HepG2 (cell line): ENCODE data around the gene JAK1. TPM values are rescaled to one million over a fixed set of nuclear protein-coding genes. Genes with fewer than 3 reads are reported as not detected.

Source experiments
- HNRNPL ChIP-seq: fragments of 200-400 bp; formaldehyde crosslinking; IDR thresholded peaks from 2 replicates; pipeline ENCODE4 v1.6.1; 2017; ENCODE audit warnings: mild to moderate bottlenecking, low read depth, low read length
- JDP2 ChIP-seq: sonication (generic); formaldehyde crosslinking; IDR thresholded peaks from 2 replicates; pipeline ENCODE4 v1.8.1; 2022; ENCODE audit warnings: missing genetic modification reagents, borderline replicate concordance
- LCORL ChIP-seq, 2 experiments: fragments of 450-650 bp in 1 of 2; sonication (generic) in 1 of 2; formaldehyde crosslinking in 1 of 2; IDR thresholded peaks; 2 replicates each; pipeline versions ENCODE4 v1.5.0 to v1.6.1; 2017 to 2020; ENCODE audit warnings: antibody characterized with exemption in 1 of 2, missing genetic modification reagents in 1 of 2
- MTA1 ChIP-seq: sonication (generic); formaldehyde crosslinking; IDR thresholded peaks from 2 replicates; pipeline ENCODE4 v1.4.0; 2020; ENCODE audit warnings: missing genetic modification reagents, mild to moderate bottlenecking, borderline replicate concordance
- NFIC ChIP-seq: IDR thresholded peaks from 2 replicates; pipeline ENCODE4 v1.6.1; 2012; ENCODE audit warnings: mild to moderate bottlenecking, low read length, inconsistent platforms
- NPAS2 ChIP-seq: sonication (generic); formaldehyde crosslinking; IDR thresholded peaks from 2 replicates; pipeline ENCODE4 v1.8.0; 2022; ENCODE audit warnings: mild to moderate bottlenecking, missing genetic modification reagents, borderline replicate concordance
- SATB2 ChIP-seq: sonication (generic); formaldehyde crosslinking; IDR thresholded peaks from 2 replicates; pipeline ENCODE4 v1.5.0; 2020; ENCODE audit warnings: missing genetic modification reagents
- SIN3B ChIP-seq: fragments of 150-350 bp; IDR thresholded peaks from 2 replicates; pipeline ENCODE4 v1.6.1; 2014; ENCODE audit warnings: low read length
- TBX3 ChIP-seq: fragments of 450-650 bp; IDR thresholded peaks from 2 replicates; pipeline ENCODE4 v1.6.1; 2017; ENCODE audit warnings: antibody characterized with exemption, mild to moderate bottlenecking, inconsistent platforms, borderline replicate concordance
- ZNF230 ChIP-seq: sonication (generic); formaldehyde crosslinking; IDR thresholded peaks from 2 replicates; pipeline ENCODE4 v1.4.0; 2020; ENCODE audit warnings: mild to moderate bottlenecking, missing genetic modification reagents
- ZNF652 ChIP-seq: IDR thresholded peaks from 2 replicates; pipeline ENCODE4 v1.6.1; 2016; ENCODE audit warnings: low read depth, borderline replicate concordance
- ZNF674 ChIP-seq: sonication (generic); formaldehyde crosslinking; IDR thresholded peaks from 2 replicates; pipeline ENCODE4 v1.5.0; 2020; ENCODE audit warnings: low read depth, mild to moderate bottlenecking, missing genetic modification reagents
- polyA plus RNA-seq, 8 experiments: library from polyadenylated mRNA; depleted of rRNA in 3 of 8; stranded (reverse) in 7 of 8; unstranded in 1 of 8; fragments of >200 nt; fragmentation: Illumina TruSeq in 4 of 8; extraction: Trizol in 4 of 8; gene quantifications; 2 replicates each; pipeline versions ENCODE4 v1.2.1 to v1.2.3, GENCODE V29; 2011 to 2016; ENCODE audit warnings: low read depth in 4 of 8, missing spikeins in 1 of 8, mixed read lengths in 1 of 8; ENCODE audit not compliant: insufficient read depth in 1 of 8
- total RNA-seq, 5 experiments: library from RNA; depleted of rRNA; stranded (reverse); fragments of >200 nt; fragmentation: Illumina TruSeq; extraction: Trizol; gene quantifications; 2 replicates each; pipeline ENCODE4 v1.2.3, GENCODE V29; 2016; ENCODE audit warnings: low read depth in 1 of 5
- TF ChIP-seq, protein P1 (sequence below): sonication (generic); formaldehyde crosslinking; IDR thresholded peaks from 2 replicates; pipeline ENCODE4 v1.5.1; 2020; ENCODE audit warnings: mild to moderate bottlenecking, missing genetic modification reagents, borderline replicate concordance
- TF ChIP-seq, protein P2 (sequence below): IDR thresholded peaks from 2 replicates; pipeline ENCODE4 v1.6.1; 2016; ENCODE audit warnings: missing genetic modification reagents, missing compliant biosample characterization
- TF ChIP-seq, protein P3 (sequence below): conservative IDR thresholded peaks from 2 replicates; pipeline ENCODE4 v1.6.1; 2018; ENCODE audit warnings: missing genetic modification reagents
- TF ChIP-seq, protein P4 (sequence below): sonication (generic); formaldehyde crosslinking; IDR thresholded peaks from 2 replicates; pipeline ENCODE4 v1.4.0; 2020; ENCODE audit warnings: missing genetic modification reagents, low read depth, mild to moderate bottlenecking, borderline replicate concordance
- TF ChIP-seq, protein P5 (sequence below): sonication (generic); formaldehyde crosslinking; IDR thresholded peaks from 2 replicates; pipeline ENCODE4 v1.5.0; 2020; ENCODE audit warnings: missing genetic modification reagents

The JAK1 gene
- total and polyA plus RNA-seq, 2 of the 13 experiments (the other 11 are each of a cell fraction or from before 2014, with no cell fraction given): 23.9 to 42.4 TPM

DNA sequence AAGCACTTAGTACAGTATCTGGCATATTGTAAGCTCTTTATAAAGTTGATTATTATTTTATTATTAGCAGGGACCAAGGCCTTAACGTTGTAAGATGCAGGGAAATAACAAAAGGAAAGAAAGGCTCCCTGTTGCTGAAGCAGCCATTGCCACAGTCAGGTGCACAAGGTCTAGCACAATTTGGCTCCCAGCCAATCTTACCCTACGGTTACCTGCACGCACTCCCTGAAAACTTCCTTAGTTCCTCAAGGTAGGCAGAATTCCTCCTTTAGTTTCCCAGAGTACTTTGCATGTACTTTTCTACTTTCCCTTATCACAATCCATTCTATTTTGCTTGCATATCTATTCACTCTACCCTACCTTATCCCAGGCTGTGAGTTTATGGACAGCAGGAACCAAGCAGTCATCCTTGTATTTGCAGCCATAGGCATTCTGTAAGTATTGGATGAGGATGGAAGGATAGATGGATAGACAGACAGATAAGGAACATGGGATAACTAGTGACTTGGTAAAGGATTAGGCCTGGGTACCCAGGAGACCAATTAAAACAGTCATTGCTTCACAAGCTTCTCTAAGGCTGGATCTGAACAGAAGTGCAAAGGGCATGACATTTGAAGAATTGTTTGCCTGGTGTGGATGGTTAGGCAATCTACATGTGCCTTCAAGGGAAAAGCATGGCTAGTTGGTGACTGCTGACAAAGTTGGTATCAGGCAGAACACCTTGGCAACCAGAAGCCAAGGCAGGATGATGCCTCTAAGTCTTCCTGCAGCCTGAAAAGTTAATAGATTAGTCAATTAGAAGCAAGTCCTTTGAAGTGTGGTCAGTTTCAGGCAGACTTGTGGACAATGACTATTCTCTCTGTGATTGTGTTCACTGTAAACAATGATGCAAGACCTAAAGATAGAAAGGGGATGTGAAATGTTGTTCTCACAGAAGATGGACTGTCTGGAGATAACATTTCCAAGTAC is 20.8 kb upstream of the JAK1 start (continued):
- TF ChIP-seq, protein P1, sequence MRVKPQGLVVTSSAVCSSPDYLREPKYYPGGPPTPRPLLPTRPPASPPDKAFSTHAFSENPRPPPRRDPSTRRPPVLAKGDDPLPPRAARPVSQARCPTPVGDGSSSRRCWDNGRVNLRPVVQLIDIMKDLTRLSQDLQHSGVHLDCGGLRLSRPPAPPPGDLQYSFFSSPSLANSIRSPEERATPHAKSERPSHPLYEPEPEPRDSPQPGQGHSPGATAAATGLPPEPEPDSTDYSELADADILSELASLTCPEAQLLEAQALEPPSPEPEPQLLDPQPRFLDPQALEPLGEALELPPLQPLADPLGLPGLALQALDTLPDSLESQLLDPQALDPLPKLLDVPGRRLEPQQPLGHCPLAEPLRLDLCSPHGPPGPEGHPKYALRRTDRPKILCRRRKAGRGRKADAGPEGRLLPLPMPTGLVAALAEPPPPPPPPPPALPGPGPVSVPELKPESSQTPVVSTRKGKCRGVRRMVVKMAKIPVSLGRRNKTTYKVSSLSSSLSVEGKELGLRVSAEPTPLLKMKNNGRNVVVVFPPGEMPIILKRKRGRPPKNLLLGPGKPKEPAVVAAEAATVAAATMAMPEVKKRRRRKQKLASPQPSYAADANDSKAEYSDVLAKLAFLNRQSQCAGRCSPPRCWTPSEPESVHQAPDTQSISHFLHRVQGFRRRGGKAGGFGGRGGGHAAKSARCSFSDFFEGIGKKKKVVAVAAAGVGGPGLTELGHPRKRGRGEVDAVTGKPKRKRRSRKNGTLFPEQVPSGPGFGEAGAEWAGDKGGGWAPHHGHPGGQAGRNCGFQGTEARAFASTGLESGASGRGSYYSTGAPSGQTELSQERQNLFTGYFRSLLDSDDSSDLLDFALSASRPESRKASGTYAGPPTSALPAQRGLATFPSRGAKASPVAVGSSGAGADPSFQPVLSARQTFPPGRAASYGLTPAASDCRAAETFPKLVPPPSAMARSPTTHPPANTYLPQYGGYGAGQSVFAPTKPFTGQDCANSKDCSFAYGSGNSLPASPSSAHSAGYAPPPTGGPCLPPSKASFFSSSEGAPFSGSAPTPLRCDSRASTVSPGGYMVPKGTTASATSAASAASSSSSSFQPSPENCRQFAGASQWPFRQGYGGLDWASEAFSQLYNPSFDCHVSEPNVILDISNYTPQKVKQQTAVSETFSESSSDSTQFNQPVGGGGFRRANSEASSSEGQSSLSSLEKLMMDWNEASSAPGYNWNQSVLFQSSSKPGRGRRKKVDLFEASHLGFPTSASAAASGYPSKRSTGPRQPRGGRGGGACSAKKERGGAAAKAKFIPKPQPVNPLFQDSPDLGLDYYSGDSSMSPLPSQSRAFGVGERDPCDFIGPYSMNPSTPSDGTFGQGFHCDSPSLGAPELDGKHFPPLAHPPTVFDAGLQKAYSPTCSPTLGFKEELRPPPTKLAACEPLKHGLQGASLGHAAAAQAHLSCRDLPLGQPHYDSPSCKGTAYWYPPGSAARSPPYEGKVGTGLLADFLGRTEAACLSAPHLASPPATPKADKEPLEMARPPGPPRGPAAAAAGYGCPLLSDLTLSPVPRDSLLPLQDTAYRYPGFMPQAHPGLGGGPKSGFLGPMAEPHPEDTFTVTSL: peak; percentile 82
- TF ChIP-seq, protein P2, sequence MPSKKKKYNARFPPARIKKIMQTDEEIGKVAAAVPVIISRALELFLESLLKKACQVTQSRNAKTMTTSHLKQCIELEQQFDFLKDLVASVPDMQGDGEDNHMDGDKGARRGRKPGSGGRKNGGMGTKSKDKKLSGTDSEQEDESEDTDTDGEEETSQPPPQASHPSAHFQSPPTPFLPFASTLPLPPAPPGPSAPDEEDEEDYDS (CRISPR knock-in tag): no peak
- TF ChIP-seq TBX3: peak; percentile 34; the same call in 1 of the 2 replicates
- no peak for TF ChIP-seq ZNF652 (CRISPR knock-in tag)
- TF ChIP-seq SIN3B: no peak
- TF ChIP-seq ZNF230 (CRISPR knock-in tag): no peak
- TF ChIP-seq MTA1 (CRISPR knock-in tag): no peak
- TF ChIP-seq NFIC: no peak
- no peak for TF ChIP-seq LCORL (IDR thresholded peaks at IDR 0.05)
- TF ChIP-seq LCORL (CRISPR knock-in tag; IDR thresholded peaks at IDR 0.05): peak; percentile 57; the same call in 1 of the 2 replicates
- TF ChIP-seq ZNF674: no peak
- no peak for TF ChIP-seq SATB2 (CRISPR knock-in tag)
- TF ChIP-seq, protein P3, sequence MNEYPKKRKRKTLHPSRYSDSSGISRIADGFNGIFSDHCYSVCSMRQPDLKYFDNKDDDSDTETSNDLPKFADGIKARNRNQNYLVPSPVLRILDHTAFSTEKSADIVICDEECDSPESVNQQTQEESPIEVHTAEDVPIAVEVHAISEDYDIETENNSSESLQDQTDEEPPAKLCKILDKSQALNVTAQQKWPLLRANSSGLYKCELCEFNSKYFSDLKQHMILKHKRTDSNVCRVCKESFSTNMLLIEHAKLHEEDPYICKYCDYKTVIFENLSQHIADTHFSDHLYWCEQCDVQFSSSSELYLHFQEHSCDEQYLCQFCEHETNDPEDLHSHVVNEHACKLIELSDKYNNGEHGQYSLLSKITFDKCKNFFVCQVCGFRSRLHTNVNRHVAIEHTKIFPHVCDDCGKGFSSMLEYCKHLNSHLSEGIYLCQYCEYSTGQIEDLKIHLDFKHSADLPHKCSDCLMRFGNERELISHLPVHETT: no peak
- TF ChIP-seq NPAS2 (CRISPR knock-in tag): no peak
- no peak for TF ChIP-seq JDP2
- TF ChIP-seq, protein P4, sequence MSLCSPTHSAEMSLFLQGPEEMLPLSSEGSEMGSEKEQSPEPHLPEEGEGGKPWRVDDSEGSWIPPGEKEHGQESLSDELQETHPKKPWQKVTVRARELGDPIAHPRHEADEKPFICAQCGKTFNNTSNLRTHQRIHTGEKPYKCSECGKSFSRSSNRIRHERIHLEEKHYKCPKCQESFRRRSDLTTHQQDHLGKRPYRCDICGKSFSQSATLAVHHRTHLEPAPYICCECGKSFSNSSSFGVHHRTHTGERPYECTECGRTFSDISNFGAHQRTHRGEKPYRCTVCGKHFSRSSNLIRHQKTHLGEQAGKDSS (CRISPR knock-in tag): no peak
- TF ChIP-seq HNRNPL: no peak
- TF ChIP-seq, protein P5, sequence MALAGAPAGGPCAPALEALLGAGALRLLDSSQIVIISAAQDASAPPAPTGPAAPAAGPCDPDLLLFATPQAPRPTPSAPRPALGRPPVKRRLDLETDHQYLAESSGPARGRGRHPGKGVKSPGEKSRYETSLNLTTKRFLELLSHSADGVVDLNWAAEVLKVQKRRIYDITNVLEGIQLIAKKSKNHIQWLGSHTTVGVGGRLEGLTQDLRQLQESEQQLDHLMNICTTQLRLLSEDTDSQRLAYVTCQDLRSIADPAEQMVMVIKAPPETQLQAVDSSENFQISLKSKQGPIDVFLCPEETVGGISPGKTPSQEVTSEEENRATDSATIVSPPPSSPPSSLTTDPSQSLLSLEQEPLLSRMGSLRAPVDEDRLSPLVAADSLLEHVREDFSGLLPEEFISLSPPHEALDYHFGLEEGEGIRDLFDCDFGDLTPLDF (CRISPR knock-in tag): no peak
